ENCODE results near the gene TPRN. TPM values are rescaled to one million over a fixed set of nuclear protein-coding genes. Genes with fewer than 3 reads are reported as not detected.

Gene TPRN
- polyA plus RNA-seq, 1 donor from 2014 or later, result 8.1 TPM

DNA sequence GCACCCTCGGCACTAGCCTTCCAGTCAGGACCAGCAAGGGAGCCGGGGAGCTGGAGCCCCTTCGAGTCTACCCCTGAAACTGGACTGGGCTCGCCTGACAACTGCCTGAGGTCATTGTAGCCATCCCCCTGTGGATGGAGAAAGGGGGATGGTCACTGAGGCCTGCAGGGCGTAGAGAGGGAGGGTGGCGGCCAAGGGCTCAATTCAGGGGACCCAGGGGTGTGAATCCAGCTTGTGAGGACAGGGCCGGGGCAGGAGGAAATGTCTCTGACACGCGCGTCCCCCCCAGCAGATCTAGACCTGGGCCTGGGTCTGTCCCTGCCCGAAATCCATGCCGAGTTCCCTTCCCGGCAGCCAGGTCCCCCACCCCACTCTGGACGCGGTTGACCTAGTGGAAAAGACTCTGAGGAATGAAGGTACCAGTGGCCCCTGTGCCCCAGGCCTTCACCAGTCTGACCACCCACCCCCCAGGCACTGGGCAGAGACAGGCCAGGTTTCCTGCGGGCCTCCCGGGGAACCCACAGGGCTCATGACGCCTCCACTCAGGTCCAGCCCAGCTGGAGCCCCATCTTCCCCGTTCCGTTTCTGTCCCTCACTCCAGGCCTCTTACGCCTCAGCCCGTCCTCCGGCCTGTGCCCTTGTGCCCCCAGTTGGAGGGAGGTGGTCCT is 31.0 kb upstream of the TPRN start:
- no peak overlapping the region for H3K4me3 ChIP-seq (ENCODE audit: low read length)
- H3F3A ChIP-seq (ENCODE audit: insufficient read depth, low read length, poor library complexity, severe bottlenecking), result no peaks in the 10 kb centered on the region
- no peak overlapping the region for H2AFZ ChIP-seq (ENCODE audit: low read depth, low read length)
- H3K9me2 ChIP-seq (ENCODE audit: insufficient read depth, low read length), result no peaks in the 10 kb centered on the region
- no peaks in the 10 kb centered on the region for H3K9me3 ChIP-seq (ENCODE audit: low read length)
- H3K4me2 ChIP-seq (ENCODE audit: low read length), result no peak overlapping the region
- no peaks in the 10 kb centered on the region for H3K36me3 ChIP-seq (ENCODE audit: insufficient read depth, low read length)
- TF ChIP-seq TAF1 (IDR thresholded peaks at IDR 0.05; ENCODE audit: low read depth) (no peak), REST (IDR thresholded peaks at IDR 0.05; ENCODE audit: borderline replicate concordance) (no peak), EZH2 (IDR thresholded peaks at IDR 0.05; ENCODE audit: borderline replicate concordance, insufficient read depth, low read length, poor library complexity, severe bottlenecking) (no peak), MXI1 (conservative IDR thresholded peaks at IDR 0.05; ENCODE audit: poor library complexity, severe bottlenecking) (no peak), RAD21 (conservative IDR thresholded peaks at IDR 0.05) (no peak), POLR2AphosphoS5 (IDR thresholded peaks at IDR 0.05) (no peak), EP300 (conservative IDR thresholded peaks at IDR 0.05; ENCODE audit: poor library complexity, severe bottlenecking) (no peak), SMC3 (conservative IDR thresholded peaks at IDR 0.05; ENCODE audit: poor library complexity) (no peak)
- TF ChIP-seq, protein P1, sequence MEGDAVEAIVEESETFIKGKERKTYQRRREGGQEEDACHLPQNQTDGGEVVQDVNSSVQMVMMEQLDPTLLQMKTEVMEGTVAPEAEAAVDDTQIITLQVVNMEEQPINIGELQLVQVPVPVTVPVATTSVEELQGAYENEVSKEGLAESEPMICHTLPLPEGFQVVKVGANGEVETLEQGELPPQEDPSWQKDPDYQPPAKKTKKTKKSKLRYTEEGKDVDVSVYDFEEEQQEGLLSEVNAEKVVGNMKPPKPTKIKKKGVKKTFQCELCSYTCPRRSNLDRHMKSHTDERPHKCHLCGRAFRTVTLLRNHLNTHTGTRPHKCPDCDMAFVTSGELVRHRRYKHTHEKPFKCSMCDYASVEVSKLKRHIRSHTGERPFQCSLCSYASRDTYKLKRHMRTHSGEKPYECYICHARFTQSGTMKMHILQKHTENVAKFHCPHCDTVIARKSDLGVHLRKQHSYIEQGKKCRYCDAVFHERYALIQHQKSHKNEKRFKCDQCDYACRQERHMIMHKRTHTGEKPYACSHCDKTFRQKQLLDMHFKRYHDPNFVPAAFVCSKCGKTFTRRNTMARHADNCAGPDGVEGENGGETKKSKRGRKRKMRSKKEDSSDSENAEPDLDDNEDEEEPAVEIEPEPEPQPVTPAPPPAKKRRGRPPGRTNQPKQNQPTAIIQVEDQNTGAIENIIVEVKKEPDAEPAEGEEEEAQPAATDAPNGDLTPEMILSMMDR (IDR thresholded peaks at IDR 0.05; ENCODE audit: poor library complexity, severe bottlenecking), result no peak
- H3K27ac ChIP-seq (ENCODE audit: low read length), result no peak overlapping the region
- H3K27me3 ChIP-seq (ENCODE audit: insufficient read depth, low read depth, low read length), result no peaks in the 10 kb centered on the region
- no peaks in the 10 kb centered on the region for H3K79me2 ChIP-seq (replicated peaks; ENCODE audit: insufficient read depth, low read length)
- H3K9ac ChIP-seq (ENCODE audit: low read length), result no peak overlapping the region
- H4K20me1 ChIP-seq (ENCODE audit: insufficient read depth), result no peaks in the 10 kb centered on the region

GRCh38 chr9:137230705-137231371 is 30.3 kb upstream of the TPRN start, which contains the start of gene SLC34A3:
SLC34A3 (plus strand) TSS chr9:137230901; CDS start chr9:137231703, 802 bp downstream.
- Histone ChIP-seq H4K20me1 (ENCODE audit: insufficient read depth) (no peaks in the 10 kb centered on the region), H3K9ac (ENCODE audit: low read length) (no peak within 1 kb of the TSS)

More at GRCh38 chr9:137230705-137231371, 30.3 kb upstream of the TPRN start, which contains the start of gene SLC34A3:
- TF ChIP-seq, protein P1 (IDR thresholded peaks at IDR 0.05; ENCODE audit: poor library complexity, severe bottlenecking), result no peak
- TF ChIP-seq REST (IDR thresholded peaks at IDR 0.05; ENCODE audit: borderline replicate concordance), result no peak
- Histone ChIP-seq H3K9me3 (ENCODE audit: low read length) (no peaks in the 10 kb centered on the region), H3K27me3 (ENCODE audit: insufficient read depth, low read depth, low read length) (no peaks in the 10 kb centered on the region), H3F3A (ENCODE audit: insufficient read depth, low read length, poor library complexity, severe bottlenecking) (no peaks in the 10 kb centered on the region), H3K36me3 (ENCODE audit: insufficient read depth, low read length) (no peaks in the 10 kb centered on the region), H3K27ac (ENCODE audit: low read length) (no peak within 1 kb of the TSS), H2AFZ (ENCODE audit: low read depth, low read length) (no peak within 1 kb of the TSS), H3K4me2 (ENCODE audit: low read length) (no peak within 1 kb of the TSS), H3K4me3 (ENCODE audit: low read length) (no peak within 1 kb of the TSS), H3K9me2 (ENCODE audit: insufficient read depth, low read length) (no peaks in the 10 kb centered on the region), H3K79me2 (replicated peaks; ENCODE audit: insufficient read depth, low read length) (no peaks in the 10 kb centered on the region)
